Stimulated activated CD8-positive, alpha-beta memory T cell treated with anti-CD3 and anti-CD28 coated beads, Interleukin-7, amount 100 ng/mL, for 1 hour (primary cell): ENCODE measurements around the gene MEAK7.

Source experiments
- DNase-seq, 2 donors: peaks; one replicate each; pipeline ENCODE4 v3.0.0-alpha.2; 2020; ENCODE audit warnings: low read depth in 2 of 2

MEAK7 gene, protein sequence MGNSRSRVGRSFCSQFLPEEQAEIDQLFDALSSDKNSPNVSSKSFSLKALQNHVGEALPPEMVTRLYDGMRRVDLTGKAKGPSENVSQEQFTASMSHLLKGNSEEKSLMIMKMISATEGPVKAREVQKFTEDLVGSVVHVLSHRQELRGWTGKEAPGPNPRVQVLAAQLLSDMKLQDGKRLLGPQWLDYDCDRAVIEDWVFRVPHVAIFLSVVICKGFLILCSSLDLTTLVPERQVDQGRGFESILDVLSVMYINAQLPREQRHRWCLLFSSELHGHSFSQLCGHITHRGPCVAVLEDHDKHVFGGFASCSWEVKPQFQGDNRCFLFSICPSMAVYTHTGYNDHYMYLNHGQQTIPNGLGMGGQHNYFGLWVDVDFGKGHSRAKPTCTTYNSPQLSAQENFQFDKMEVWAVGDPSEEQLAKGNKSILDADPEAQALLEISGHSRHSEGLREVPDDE

DNA sequence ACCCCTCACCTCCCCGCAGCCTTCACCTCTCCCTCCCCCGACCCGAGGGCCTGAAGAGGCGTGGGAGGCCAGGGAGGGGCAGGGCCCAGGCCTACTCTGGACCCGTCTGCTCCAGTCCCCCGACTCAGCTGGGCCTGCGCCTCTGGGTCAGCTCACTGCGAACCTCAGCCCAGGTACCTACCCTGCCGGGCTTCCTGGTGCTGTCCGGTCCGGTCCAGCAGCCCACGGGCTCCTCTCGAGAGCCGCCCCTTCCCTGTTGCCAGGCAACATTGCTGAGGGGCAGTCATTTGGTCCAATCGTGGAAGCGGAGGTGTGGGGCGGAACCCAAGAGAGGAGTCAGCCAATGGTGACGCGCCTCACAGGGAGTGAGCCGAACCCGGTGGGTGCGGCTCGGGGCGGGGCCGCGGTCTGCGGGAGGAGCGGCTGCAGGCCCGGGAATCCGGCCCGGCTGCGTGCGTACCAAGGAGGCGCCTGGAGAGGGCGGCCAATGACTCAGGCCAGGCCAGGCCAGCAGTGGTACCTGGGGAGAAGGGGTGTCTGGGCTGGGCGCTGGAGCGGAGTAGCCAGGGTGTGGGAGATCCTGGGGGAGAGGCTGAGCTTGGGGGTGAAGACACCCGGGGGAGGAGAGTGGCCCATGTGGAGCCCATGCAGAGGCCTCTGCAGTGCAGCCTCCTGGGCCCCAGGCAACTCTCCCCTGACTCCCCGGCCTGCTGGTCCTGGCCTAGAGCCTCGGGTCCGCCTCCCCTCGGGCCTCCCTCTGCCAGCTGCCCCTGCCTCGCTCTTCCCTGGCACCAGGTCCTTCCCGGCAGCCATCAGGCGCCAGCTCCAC is at the start of gene MEAK7:
Gene MEAK7, minus strand, starts transcription at position 240 of the 829 bp plus-strand sequence. CDS start 6,573 bp downstream, outside the sequence.
- DNase-seq: peak; percentile 92 to 95

DNA sequence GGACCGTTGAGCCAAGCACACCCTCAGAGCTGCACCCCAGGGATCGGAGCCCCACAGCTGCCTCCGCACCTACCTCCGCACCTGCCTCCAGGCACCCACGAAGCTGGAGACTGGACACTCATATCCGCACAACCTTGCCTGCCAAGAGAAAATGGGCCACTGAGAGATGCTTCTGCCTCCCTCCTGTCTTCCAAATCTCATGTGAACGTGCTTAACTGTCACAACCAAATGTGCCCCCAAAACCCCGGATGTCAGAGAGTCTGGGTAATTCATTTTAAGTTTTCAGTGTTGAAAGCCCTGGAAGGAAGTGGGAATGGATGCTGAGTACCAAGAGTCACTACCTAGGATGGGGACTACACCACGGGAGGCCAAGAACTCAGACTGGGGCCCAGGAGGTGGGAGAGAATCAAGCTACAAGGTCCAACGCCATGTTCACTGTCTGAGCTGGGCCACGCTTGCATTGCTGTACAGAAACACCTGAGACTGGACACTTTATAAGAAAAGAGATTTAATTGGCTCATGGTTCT is 49.5 kb upstream of the MEAK7 start:
- no peak for DNase-seq

DNA sequence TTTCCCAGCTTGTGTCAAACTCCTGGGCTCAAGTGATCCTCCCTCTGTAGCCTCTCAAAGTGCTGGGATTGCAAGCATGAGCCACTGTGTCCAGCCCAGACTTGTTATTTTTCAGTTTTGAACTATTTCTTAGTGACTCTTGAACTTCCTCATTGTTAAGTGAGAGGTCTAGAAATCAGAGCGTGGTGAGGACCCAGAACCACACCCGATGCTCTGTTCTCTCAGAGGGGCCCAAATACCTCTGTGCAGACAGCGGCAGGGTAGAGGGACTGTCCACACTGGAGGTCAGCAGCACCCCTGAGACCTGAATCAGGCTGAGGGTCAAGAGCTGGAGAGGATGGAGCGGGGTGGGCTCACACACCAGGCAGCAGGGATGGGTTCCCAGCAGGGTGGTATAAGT is 47.7 kb upstream of the MEAK7 start:
- no peak for DNase-seq

DNA sequence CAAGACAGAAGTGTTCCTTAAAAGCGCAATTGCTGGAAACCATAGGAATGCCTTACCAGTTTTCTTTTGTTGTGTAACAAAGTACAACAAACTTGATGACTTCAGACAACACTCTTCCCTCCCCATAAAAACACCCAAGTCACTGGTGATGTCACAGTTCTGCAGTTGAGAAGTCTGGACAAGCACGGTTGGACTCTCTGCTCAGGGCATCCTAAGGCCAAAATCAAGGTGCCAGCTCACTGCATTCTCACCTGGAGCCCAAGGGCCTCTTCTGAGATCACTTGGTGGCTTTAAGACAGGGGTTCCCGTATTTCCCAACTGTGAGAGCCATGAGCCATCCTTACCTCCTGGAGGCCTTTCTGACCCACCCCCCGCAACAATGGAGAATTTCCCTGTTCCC is 45.6 kb upstream of the MEAK7 start:
- no peak for DNase-seq

DNA sequence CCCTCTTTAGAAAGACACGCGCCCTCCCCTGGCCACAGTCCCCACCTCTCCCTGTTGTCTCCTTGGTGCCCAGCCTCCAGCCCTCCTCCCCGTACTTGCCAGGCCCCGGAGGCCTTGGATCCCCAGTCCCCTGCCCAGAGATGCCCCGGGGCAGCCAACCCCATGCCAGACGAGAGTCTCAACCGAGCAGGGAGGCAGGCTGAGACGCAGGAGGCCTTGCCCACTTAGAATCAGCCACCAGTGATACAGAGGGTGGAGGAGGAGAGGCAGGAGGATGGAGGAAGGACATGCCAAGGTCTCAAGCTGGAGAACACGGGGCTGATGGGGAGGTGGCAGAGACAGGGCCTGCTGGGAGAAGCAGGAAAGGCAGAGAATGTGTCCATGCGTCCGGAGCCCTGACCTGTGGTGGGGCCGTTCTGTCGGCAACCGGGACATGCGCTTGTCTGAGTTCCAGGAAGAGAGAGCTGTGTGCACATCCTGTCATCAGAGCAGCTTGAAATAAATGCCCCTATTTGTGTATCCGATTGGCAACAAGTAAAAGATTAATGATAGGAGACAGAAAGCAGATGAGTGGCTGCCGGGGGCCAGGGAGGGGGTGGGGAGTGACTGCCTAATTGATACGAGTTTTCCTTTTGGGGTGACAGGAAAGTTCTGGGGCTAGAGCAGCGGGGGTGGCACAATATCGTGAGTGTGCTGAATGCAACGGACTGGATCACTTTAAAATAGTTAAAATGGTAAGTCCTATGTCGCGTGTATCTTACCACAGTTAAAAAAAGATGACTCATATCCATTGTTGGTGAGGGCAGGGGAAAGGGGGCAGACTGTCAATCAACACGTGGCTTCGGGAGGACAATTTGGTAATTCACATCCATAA is 44.7 kb upstream of the MEAK7 start:
- no peak for DNase-seq

DNA sequence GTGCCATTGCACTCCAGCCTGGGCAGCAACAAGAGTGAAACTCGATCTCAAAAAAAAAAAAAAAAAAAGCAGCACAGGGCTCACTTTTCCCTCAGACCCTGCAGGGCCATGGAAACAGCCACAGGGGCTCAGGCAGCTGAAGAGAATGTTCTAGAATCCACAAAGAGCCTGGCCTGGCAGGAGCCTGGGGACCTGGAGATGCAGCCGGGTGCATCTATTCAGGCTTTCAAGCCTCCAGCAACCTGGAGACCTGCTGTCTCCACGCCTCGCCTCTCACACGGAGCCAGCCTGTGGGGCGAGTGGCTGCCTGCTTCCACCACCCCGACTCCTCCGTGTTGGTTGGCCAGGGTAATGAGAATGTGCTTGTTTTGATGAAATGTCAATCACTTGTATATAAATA is 44.0 kb upstream of the MEAK7 start:
- DNase-seq: no peak

DNA sequence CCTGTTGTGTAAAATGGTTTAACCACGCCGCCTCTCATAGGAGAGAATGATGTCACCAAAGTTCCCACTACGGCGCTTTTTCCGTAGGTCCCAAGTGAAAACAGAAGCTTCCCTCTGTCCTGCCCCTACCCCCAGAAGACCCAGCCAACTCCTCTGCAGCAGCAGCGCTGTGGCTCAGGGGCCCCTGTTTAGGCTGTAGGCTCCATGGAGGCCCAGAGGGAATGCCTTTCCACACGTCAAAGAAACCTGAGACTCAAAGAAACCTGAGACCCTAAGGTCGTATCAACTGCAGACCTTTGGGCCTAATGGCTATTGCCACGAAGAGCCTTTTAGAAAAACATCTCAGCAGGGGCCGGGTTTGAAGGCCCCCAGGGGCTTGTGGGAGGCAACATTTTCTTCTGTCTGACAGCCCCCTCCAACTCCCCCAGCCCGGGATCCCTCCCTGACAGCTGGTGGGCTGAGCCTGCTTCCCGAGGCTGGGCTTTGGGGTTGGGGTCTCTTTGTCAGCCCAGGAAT is 43.1 kb upstream of the MEAK7 start:
- DNase-seq: no peak

DNA sequence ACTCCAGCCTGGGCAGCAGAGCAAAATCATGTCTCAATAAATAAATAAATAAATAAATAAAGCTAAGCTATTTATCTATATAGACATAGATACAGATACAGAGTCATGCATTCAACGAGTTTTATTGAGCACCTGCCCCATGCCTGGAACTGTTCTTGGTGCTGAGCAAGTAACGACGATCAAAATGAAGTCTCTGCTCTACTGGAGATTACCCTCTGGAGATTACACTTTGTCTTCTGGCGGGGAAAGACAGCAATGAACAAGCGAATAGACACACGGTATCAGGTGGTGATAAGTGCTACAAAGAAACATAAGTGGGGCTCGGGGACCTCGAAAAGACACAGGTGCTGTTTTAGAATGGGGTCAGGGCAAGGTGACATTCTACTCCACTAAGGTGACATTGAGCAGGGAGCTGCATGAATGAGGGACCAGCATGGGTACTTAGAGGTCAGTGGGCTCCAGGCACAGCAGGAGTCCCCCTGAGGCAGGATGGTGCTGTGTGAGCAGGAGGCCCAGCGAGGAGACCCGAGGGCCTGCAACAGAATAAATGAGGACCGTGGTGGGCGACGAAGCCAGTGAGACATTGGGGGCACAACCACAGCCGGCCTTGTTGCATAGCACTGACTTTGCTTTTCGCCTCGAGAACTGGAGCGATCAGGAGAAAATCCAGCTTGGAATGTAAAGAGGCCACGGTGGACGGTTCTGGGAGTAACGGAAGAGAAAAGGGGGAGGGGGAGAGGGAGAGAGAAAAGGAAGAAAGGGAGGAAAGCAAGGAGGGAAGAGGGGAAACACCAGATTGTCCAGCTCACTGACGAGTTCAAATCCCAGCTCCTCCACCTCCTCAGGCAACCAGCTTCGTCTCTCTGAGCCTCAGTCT is 42.4 kb upstream of the MEAK7 start:
- no peak for DNase-seq

DNA sequence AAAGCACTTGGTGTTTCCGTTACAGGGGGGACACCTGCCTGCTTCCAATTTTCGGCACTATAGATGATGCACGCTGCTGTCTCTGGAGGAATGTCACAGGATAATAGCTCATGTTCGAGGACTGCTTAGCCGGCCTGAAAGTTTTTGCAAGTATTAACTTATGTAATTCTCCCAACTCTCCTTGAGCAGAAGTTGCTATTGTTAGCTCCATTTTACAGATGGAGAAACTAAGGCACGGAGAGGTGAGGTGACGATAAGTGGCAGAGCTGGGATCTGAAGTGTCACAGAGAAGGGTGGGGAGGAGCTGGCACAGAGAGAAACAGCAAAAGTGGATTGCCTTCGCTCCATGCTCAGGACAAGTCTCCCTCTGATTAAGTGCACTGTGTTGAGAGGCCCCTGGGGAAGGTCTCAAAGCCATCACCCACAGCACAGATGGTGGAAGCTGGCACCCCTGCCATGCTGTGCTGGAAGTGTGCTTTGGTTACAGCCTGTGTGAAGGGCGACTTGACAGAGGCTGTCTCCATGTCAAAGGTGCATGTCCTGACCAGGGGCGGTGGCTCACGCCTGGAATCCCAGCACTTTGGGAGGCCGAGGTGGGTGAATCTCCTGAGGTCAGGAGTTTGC is 40.8 kb upstream of the MEAK7 start:
- no peak for DNase-seq

DNA sequence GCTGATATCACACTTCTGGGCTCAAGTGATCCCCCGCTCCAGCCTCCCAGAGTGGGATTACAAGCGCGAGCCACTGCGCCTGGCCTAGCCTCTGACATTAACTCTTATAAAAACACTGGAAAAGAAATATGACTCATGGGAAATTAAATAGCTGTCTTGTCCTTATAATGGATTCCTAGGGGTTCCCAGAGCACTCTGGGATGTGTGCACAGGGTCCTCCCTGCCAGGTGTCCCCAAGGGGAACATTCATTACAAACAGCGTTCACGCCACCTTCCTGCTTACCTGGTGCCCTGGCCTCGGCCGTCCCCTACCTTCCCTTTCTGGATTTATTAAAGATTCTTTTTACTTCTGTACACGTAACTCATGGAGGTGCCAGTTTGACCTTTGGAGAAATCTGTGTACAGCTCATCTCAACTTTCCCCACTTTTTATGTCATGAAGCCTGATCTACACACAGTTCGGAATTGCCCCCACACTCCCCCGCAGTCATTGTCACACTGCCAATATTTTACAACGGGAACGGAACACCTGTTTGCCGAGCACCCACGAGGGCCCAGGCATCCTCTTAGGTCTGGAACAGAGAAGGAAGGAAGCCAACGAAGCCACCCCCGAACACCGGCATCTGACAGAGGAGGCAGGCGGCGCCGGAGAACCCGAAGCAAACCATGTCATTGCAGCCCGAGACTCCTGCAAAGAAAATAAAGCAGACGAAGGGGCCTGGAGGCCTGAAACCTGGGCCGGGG is 39.7 kb upstream of the MEAK7 start:
- DNase-seq: no peak

DNA sequence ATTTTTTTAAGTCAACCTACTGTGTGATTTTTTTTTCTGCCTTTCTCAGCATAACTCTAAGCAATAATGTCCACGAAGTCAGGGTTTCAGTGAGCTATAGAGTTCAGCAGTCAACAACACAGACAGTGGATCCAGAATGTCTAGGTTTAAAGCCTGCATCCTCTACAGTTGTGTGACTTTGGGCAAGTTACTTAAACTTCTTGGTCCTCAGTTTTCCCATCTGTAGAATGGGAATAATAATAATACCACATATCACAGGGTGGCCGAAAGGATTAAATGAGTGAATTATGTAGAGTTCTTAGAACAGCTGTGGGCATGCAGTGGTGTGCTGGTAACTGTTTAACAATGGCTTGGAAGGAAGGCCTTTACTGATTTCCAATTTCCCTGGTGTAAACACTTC is 38.8 kb upstream of the MEAK7 start:
- DNase-seq: no peak

DNA sequence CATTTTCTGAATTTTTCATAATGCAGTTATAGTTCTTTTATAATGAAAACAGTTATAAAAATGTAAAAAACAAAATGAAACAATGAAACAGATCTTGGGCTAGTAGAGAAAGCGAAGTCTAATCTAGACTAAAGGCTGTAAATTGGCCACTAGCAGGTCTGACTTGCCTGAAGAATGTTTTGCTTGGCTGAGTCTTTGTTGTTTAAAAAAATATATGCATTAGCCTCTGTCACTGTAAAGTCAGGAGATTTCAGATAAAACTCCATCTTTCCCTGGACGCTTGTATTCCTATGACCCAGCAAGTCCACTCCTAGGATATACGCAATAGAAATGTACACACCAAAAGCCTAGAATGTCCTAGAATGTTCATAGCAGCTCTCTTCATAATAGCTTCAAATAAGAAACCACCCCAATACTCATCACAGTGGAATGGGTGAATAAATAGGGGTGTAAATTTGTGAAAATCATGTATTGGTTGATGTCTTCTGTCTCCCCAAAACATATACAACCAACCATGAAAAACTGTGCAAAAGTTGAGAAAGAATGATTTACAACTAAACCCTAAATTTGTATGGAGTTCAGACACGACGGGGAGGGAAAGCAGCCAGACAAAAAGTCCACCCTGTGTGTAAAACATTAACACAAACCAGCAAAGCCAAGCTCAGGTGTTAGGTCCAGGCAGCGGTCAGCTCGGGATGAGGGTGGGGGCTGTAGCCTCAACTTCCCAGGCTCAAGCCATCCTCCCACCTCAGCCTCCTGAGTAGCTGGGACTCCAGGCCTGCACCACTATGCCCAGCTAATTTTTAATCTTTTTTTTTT is 37.7 kb upstream of the MEAK7 start:
- no peak for DNase-seq

DNA sequence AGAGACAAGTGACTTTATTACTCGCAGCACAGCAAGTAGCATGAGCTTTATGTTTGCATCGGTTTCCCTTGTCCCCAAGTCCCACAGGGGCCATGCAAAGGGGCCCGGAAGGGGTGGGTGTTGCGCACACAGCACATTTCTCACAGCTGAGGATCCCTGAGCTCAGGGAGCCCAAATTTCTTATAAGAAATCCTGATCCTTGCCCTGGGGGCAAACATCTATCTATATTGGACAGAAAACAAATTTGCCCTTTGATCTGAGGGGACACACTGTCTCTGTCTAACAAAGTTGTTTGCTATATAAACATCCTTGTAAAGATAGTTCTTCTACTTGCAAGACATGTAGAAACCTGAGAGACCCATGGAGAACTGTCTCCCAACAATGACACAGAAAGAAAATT is 35.7 kb upstream of the MEAK7 start:
- DNase-seq: no peak

DNA sequence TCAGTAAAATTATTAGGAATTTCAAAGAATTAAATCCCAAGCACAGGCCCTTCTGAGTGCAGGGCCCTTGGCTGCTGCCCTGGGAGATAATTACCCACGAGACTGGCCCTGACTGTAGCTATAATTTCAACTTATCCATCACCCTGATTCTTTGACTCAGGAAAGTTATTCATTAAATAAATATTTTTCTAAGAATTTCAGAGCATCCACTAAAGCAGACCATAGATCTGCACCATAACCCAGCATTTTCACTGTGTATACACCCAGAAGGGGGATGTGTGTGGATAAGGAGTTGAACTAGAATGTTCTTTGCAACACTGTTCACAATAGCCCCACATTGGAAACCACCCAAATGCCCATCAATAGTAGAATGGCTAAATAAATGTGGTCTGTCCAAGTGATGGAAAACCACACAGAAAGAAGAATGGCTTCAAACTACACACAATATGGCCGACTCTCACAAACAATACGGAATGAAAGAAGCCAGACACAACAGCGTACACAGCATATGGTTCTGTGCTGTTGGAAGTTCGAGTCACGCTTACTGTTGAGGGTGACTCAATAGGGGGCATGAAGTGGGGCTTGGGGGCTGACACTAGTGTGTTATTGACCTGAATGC is 33.9 kb upstream of the MEAK7 start:
- DNase-seq: no peak

DNA sequence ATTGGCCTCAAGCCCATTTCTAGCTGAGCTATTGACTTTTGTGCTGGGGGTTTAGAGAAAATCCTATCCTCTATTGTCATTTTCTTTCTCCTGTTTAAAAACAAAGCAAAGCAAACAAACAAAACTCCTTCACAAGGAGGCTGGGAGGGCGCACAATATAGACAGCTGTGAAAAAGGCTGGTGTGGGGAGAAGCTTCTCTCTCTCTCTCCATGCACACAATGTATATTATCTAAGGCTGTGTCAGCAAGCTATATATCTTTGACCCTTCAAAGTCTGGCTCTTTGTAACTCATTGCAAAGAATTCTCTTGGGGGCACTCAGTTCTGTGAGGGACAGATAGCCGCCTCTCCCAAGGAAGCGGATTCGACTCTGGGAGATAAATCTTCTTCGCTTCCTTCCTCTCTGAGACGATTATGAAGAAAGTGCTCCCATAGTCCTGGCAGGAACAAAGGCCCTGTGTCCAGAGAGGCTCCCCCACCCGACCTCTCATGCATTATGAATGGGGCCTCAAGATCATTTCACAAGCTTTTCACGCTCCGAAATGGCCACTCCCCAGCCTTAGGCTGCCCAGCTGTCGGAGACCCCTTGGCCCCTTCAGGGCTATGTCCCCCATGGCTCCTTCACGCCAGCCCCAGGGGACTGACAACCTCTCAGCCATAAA is 33.2 kb upstream of the MEAK7 start:
- DNase-seq: no peak

DNA sequence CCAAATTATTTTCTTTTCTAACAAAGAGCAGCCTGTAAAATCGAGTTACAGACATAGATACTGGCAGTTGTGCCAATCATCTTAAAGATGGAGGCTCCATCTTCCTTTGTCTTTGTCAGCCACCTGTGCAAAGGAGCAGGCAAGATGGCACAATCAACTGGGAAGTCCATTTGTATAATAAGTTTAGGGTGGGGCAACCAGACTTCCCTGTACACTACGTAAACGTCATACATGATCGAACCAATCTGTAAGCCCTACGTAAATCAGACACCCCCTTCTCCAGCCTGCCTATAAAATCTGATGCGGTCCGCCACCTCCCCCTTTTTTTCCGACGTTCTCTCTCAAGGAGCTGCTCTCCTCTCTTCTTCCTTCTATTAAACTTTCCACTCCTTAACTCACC is 31.4 kb upstream of the MEAK7 start:
- no peak for DNase-seq

DNA sequence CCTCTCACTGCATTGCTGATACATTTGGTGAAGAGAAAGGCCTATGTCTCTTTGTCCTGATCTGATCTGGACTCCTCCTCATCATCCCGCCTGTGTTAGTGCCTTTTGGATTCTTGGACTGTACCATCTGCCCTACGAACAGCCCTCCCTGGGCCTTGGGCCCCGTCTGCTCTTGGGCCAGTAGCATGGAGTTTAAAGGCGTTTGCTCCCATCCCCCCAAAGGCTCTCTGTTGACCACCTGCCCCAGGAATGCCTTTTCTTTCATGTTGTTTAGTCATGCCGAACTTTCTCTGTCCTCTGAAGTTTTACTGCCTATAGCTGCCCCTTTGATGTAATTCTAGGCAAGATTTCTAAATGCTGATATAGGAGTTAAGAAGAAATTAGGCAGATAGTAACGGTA is 30.9 kb upstream of the MEAK7 start:
- DNase-seq: no peak
